ENCODE measurements around the gene FRMD1. TPM values are rescaled to one million over a fixed set of nuclear protein-coding genes. Genes with fewer than 3 reads are reported as not detected.

Gene FRMD1
- total RNA-seq, 2 experiments from 2014 or later, result not detected

- H3K27me3 ChIP-seq (ENCODE audit: control insufficient read depth in 1 of 2, insufficient read depth in 2 of 2, low read length in 2 of 2), result no peaks in the 10 kb centered on the region
- H3K9me3 ChIP-seq (ENCODE audit: control insufficient read depth in 1 of 2, insufficient read depth in 1 of 2, low read length in 2 of 2), result peaks cover 0 to 7% of the 10 kb centered on the region in 2 experiments
- Mint-ChIP-seq H3K27ac (no peak overlapping the region), H3K36me3 (ENCODE audit: low read depth) (no peaks in the 10 kb centered on the region), H3K27me3 (no peaks in the 10 kb centered on the region), H3K4me3 (no peak overlapping the region), H3K9me3 (no peaks in the 10 kb centered on the region), H3K4me1 (ENCODE audit: low read depth) (no peaks in the 10 kb centered on the region)
- intact Hi-C loops (cut with DNase I, micrococcal nuclease), result no loop called here
- H3K27ac ChIP-seq (ENCODE audit: low read depth in 1 of 2, low read length in 2 of 2), result no peak overlapping the region
- ChIA-PET POLR2A (no interaction called here), CTCF (no interaction called here)
- H3K4me1 ChIP-seq (ENCODE audit: insufficient read depth, low read length), result no peaks in the 10 kb centered on the region
- no peaks in the 10 kb centered on the region for H3K36me3 ChIP-seq (ENCODE audit: insufficient read depth, low read length)
- TF ChIP-seq CTCF (IDR thresholded peaks at IDR 0.05), result no peak
- ATAC-seq (ENCODE audit: poor library complexity) (no peak), DNase-seq (no peak)
- H3K4me3 ChIP-seq (ENCODE audit: low read length), result no peak overlapping the region
These were observed 24.0 kb downstream of the FRMD1 start for GRCh38 chr6:168054765-168055560.

- Mint-ChIP-seq H3K36me3 (ENCODE audit: low read depth) (no peaks in the 10 kb centered on the region), H3K27ac (no peak overlapping the region), H3K4me1 (ENCODE audit: low read depth) (no peaks in the 10 kb centered on the region), H3K27me3 (no peaks in the 10 kb centered on the region), H3K4me3 (no peak overlapping the region), H3K9me3 (no peaks in the 10 kb centered on the region)
- Histone ChIP-seq H3K4me1 (ENCODE audit: insufficient read depth, low read length) (no peaks in the 10 kb centered on the region), H3K9me3 (ENCODE audit: control insufficient read depth in 1 of 2, insufficient read depth in 1 of 2, low read length in 2 of 2) (peaks cover 0 to 9% of the 10 kb centered on the region in 2 experiments), H3K4me3 (ENCODE audit: low read length) (no peak overlapping the region), H3K27me3 (ENCODE audit: control insufficient read depth in 1 of 2, insufficient read depth in 2 of 2, low read length in 2 of 2) (no peaks in the 10 kb centered on the region), H3K27ac (ENCODE audit: low read depth in 1 of 2, low read length in 2 of 2) (no peak overlapping the region), H3K36me3 (ENCODE audit: insufficient read depth, low read length) (no peaks in the 10 kb centered on the region)
- intact Hi-C loops (cut with DNase I, micrococcal nuclease), result no loop called here
- no peak for TF ChIP-seq CTCF (IDR thresholded peaks at IDR 0.05)
- DNase-seq, result no peak
- ATAC-seq (ENCODE audit: poor library complexity), result no peak
- POLR2A ChIA-PET, result no interaction called here
- CTCF ChIA-PET, result no interaction called here
These were observed 25.0 kb downstream of the FRMD1 start for GRCh38 chr6:168053957-168054471.

DNA sequence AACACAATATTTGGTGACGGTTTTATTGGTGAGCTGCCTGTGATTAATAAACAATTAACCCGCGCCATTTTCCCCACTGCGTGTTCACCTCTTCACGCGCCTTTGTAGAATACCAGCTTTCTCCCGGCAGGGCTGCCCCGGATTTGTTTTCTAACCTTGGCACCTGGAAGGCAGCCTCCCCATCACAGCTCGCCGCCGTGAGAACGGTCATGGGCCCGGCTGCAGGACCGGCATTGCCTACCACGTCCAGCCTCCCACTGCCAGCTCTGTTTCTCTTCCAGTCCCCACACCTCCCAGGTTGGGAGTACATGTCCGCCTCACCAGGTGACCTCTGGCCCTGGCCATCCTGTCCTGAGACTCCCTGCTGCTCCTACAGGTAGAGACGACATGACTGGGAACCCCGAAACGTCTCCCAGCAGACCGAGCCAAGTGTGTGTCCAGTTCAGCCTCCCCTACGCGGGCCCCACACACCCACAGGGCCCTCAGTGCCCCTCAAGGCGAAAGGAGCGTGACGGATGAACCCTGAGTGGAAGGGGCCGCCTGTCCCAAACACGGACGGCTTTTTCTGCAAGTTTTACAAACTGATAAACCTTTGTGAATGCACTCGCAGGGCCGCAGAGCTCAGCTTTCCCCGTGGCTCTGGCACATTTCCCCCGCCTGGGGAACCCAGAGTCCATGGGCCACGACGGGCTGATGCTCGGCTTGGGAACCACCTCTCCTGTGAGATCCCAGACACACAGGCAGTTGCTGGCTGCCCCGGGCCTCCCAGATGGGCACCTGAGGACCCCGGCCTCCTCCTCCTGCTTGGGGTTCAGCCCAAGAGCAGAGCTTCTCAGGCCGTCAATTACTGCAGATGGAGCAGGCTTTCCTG, 25.7 kb downstream of the FRMD1 start:
- ChIA-PET CTCF (no interaction called here), POLR2A (no interaction called here)
- H3K27me3 Mint-ChIP-seq, result no peaks in the 10 kb centered on the region
- H3K4me1 Mint-ChIP-seq (ENCODE audit: low read depth), result no peaks in the 10 kb centered on the region
- no peak overlapping the region for H3K27ac Mint-ChIP-seq
- DNase-seq (no peak), ATAC-seq (ENCODE audit: poor library complexity) (no peak)
- intact Hi-C loops (cut with DNase I, micrococcal nuclease), result no loop called here
- H3K9me3 ChIP-seq (ENCODE audit: control insufficient read depth in 1 of 2, insufficient read depth in 1 of 2, low read length in 2 of 2), result peaks cover 0 to 9% of the 10 kb centered on the region in 2 experiments
- H3K4me1 ChIP-seq (ENCODE audit: insufficient read depth, low read length), result no peaks in the 10 kb centered on the region
- no peaks in the 10 kb centered on the region for H3K27me3 ChIP-seq (ENCODE audit: control insufficient read depth in 1 of 2, insufficient read depth in 2 of 2, low read length in 2 of 2)
- no peaks in the 10 kb centered on the region for H3K36me3 Mint-ChIP-seq (ENCODE audit: low read depth)
- no peak overlapping the region for H3K27ac ChIP-seq (ENCODE audit: low read depth in 1 of 2, low read length in 2 of 2)
- no peak for TF ChIP-seq CTCF (IDR thresholded peaks at IDR 0.05)
- no peaks in the 10 kb centered on the region for H3K36me3 ChIP-seq (ENCODE audit: insufficient read depth, low read length)
- H3K4me3 ChIP-seq (ENCODE audit: low read length), result no peak overlapping the region
- no peak overlapping the region for H3K4me3 Mint-ChIP-seq
- no peaks in the 10 kb centered on the region for H3K9me3 Mint-ChIP-seq

Data from CD4-positive, alpha-beta T cell (primary cell).